A172 (cell line): ENCODE data around the gene KRTAP5-9. TPM values are rescaled to one million over a fixed set of nuclear protein-coding genes. Genes with fewer than 3 reads are reported as not detected.
"Not testable (repeated sequence)": the region's sequence is repeated elsewhere in the genome, so short reads cannot be mapped to it uniquely, and the experiment has no call there.

Source experiments
- DNase-seq: peaks from one replicate; pipeline ENCODE4 v3.0.0-alpha.2; 2015; ENCODE audit warnings: low spot score
- total RNA-seq: library from RNA; depleted of rRNA; stranded (reverse); fragments of >200 nt; shearing (Covaris generic); gene quantifications from 2 replicates; pipeline ENCODE4 v1.2.3, GENCODE V29; 2014; rRNA removed

The KRTAP5-9 gene
- total RNA-seq, 1 experiment from 2014 or later: not detected

GRCh38 chr11:71582969-71583368 lies 34.7 kb downstream of the KRTAP5-9 start:
- DNase-seq: not testable (repeated sequence)

GRCh38 chr11:71585673-71586072 lies 37.5 kb downstream of the KRTAP5-9 start:
- DNase-seq: not testable (repeated sequence)

GRCh38 chr11:71588314-71588713 lies 40.1 kb downstream of the KRTAP5-9 start:
- not testable (repeated sequence) for DNase-seq

- peak; percentile 43 for DNase-seq
These were observed 40.8 kb downstream of the KRTAP5-9 start for GRCh38 chr11:71588822-71589545.

GRCh38 chr11:71589546-71589920 lies 41.3 kb downstream of the KRTAP5-9 start:
- not testable (repeated sequence) for DNase-seq

Other genes starting within 250 kb of the KRTAP5-9 start
- 43.5 and 82.8 TPM in 2 replicates for gene DHCR7, start 100.0 kb upstream of the KRTAP5-9 start, total RNA-seq
- gene NADSYN1, start 95.2 kb upstream of the KRTAP5-9 start, total RNA-seq: 45.1 and 47.3 TPM in 2 replicates
- gene KRTAP5-7, start 21.2 kb upstream of the KRTAP5-9 start, total RNA-seq: not detected in 2 replicates
- not detected in 2 replicates for gene KRTAP5-8, start 10.4 kb upstream of the KRTAP5-9 start, total RNA-seq
- gene KRTAP5-10, start 17.1 kb downstream of the KRTAP5-9 start, total RNA-seq: not detected in 2 replicates
- gene KRTAP5-11, start 34.5 kb downstream of the KRTAP5-9 start, total RNA-seq: not detected in 2 replicates